GM13976 (cell line): ENCODE measurements around the gene PGLYRP2.

ENCODE experiments used
- DNase-seq: peaks from one replicate; pipeline ENCODE4 v3.0.0; 2012; ENCODE audit warnings: low spot score
- CTCF ChIP-seq: IDR thresholded peaks from 2 replicates; pipeline ENCODE4 v1.5.1; 2012; ENCODE audit warnings: borderline replicate concordance, mild to moderate bottlenecking; ENCODE audit not compliant: insufficient read depth; ENCODE audit errors: extremely low read depth, missing control alignments, control extremely low read depth
- in situ Hi-C: fragments of 300-500 bp; cut with MboI; formaldehyde crosslinking; loops from one replicate; pipeline ENCODE4 v1.12.0; 2022; ENCODE audit warnings: low sequenced_read_pairs, mixed read lengths, inconsistent platforms; ENCODE audit not compliant: unreplicated experiment

Gene PGLYRP2

GRCh38 chr19:15424692-15425272, 54.5 kb downstream of the PGLYRP2 start:
- in situ Hi-C loops: loop anchor here (5.0 kb wide), 1 partner anchor 118 kb away; no protein-coding TSS in a partner anchor
- no peak for DNase-seq
- TF ChIP-seq CTCF: no peak

GRCh38 chr19:15424121-15424520, 55.2 kb downstream of the PGLYRP2 start:
- no peak for TF ChIP-seq CTCF
- in situ Hi-C loops: no loop called here
- DNase-seq: no peak

GRCh38 chr19:15423130-15423529, 56.2 kb downstream of the PGLYRP2 start:
- TF ChIP-seq CTCF: no peak
- in situ Hi-C loops: no loop called here
- no peak for DNase-seq

GRCh38 chr19:15422296-15423075, 56.8 kb downstream of the PGLYRP2 start:
- in situ Hi-C loops: no loop called here
- no peak for DNase-seq
- TF ChIP-seq CTCF: no peak

GRCh38 chr19:15421721-15422260, 57.5 kb downstream of the PGLYRP2 start:
- no peak for TF ChIP-seq CTCF
- no peak for DNase-seq
- in situ Hi-C loops: no loop called here

GRCh38 chr19:15421136-15421695, 58.1 kb downstream of the PGLYRP2 start:
- no peak for DNase-seq
- TF ChIP-seq CTCF: no peak
- in situ Hi-C loops: no loop called here
